Activated CD4-positive, CD25-positive, alpha-beta regulatory T cell treated with anti-CD3 and anti-CD28 coated beads, Interleukin-2, amount 50 U/mL, for 72 hours (primary cell): ENCODE measurements around the gene PRMT1.
"Not testable (repeated sequence)": the region's sequence is repeated elsewhere in the genome, so short reads cannot be mapped to it uniquely, and the experiment has no call there.

Experiments
- DNase-seq: peaks from one replicate; pipeline ENCODE4 v3.0.0; 2021

PRMT1 gene

DNA sequence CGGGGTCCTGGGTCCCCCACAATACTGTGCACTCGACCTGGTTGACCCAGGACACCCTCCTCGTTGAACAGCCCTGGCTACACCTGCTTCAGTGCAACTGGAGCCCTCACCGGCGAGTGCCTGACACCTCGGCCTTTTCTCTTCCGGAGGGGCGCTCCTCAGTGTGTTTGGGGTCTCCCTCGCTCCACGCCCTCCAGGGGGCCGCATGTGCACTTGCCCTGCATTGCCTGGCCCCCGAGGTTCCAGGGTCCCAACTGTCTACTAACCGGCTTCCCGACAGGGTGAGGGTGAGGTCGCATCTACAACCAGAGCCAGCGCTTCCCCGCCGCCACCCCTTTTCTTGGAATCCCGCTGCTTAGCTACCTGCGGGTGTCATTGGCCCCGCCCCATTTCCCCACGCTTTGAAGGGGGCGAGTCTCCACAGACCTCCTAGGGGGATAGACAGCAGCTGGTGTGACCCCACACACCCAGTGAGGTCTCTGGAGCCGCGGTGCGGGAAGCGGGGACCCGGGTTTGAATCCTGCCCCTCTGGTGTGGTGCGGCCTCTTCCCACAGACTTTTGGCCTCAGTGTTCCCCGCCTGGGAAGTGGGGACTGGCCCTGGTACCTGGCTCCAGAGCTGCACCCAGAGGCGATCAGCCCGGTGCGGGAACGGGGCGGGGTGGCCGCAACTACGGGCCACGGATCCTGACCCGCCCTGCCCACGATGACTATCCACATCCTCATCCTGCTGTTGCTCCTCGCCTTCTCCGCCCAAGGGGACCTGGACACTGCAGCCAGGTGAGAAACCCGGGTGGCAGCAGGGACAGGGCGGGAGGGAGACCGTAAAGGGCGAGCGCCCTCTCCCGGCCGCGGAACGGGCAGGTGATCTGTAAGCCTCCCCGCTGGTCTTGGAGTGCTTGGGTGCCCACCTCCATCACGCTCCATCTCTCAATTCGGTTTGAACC, 12.3 kb downstream of the PRMT1 start, which contains the start of gene ADM5:
Gene ADM5, plus strand, starts transcription at position 462 of the 946 bp plus-strand sequence. Its CDS starts 244 bp downstream, at position 706.
- no peak for DNase-seq

GRCh38 chr19:49690079-49690655, 13.1 kb downstream of the PRMT1 start:
- DNase-seq = no peak

DNA sequence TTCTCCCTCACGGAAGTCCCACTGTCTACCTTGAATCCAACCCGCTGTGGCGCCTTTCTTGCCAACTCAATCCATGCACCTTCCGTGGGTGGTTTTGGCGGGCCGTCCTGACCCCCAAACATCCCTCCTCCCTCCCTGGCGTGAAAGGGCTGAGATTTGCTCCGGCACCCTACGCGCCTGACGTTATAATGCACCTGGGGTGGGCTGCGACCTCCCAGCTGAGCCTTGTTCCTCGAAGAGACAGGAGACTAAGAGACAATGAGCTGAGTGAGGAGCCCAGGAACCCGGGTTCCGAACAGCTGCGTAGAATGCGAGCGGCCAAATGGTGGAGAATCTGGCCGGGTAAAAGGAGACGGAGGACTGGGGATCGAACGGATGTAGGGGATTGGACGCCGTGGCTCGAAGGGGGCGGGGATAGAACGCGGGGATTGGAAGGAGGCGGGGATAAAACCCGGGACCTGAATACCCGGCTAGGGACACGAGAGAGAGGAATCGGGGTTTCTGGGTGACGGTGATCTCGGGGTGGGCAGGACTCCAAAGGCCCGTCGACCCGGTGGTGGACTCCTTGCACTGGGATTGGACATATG, 13.7 kb downstream of the PRMT1 start, which contains the start of gene CPT1C:
Gene CPT1C, plus strand, starts transcription at position 461 of the 587 bp plus-strand sequence. CDS start 1,137 bp downstream, outside the sequence.
- DNase-seq = no peak

DNA sequence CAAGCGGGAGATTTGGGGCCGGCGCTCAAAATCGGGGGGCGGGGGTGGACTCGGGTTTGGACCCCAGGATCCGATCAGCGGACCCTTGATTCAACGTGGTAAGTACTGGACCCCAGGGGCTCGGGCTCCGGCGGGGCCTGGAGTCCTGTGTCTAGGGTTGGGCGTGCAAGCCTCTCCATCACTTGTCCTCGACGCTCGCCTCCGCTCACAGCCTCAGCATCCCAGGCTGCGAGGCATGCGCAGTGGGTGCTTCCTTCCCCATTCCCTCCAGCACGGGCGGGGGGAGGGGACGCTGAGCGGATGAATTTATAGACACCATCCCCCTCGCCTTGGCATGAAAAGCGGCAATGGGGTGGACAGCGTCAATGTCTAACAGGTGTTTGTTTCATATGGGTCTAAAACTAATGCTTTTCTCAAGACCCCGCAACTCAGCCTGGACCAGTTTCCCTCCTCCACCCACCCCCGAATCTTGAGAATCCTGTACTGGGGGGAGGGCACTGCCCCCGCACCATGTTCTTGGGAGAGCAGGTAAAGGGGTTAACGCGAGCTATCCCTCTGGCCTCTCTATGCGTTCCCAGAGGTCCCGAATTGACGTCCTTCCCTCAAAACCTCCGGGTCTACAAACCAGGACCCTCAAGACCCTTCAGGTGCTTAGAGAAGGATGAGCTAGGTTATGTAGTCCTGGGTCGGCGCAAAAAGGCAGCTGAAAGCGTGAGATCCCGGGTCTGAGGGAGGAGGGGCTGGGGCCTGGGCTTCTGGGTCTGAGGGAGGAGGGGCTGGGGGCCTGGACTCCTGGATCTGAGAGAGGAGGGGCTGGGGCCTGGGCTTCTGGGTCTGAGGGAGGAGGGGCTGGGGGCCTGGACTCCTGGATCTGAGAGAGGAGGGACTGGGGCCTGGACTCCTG, 14.4 kb downstream of the PRMT1 start:
- DNase-seq = no peak

GRCh38 chr19:49692147-49692506, 15.1 kb downstream of the PRMT1 start:
- no peak for DNase-seq

DNA sequence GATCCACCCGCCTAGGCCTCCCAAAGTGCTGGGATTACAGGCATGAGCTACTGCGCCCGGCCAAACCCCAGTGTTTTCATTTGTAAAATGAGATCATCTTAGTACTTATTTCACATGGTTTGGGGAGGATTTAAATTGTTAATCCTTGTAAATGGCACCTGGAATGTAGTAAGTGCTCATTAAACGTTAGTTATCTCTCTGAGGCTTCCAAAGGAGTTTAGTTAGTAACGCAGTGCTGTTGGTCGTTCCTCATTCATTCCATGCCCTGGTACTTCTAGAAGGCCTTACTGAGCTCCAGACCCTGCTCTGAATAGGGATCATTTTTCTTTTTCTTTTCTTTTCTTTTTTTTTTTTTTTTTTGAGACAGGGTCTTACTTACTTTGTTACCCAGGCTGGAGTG, 19.0 kb downstream of the PRMT1 start:
- DNase-seq = no peak

GRCh38 chr19:49696865-49697264, 19.8 kb downstream of the PRMT1 start:
- DNase-seq = no peak

- DNase-seq = no peak
These were observed 22.3 kb downstream of the PRMT1 start for GRCh38 chr19:49699364-49699763.

GRCh38 chr19:49700563-49700962, 23.5 kb downstream of the PRMT1 start:
- DNase-seq = no peak

- DNase-seq = no peak
These were observed 24.3 kb downstream of the PRMT1 start for GRCh38 chr19:49701271-49701786.

DNA sequence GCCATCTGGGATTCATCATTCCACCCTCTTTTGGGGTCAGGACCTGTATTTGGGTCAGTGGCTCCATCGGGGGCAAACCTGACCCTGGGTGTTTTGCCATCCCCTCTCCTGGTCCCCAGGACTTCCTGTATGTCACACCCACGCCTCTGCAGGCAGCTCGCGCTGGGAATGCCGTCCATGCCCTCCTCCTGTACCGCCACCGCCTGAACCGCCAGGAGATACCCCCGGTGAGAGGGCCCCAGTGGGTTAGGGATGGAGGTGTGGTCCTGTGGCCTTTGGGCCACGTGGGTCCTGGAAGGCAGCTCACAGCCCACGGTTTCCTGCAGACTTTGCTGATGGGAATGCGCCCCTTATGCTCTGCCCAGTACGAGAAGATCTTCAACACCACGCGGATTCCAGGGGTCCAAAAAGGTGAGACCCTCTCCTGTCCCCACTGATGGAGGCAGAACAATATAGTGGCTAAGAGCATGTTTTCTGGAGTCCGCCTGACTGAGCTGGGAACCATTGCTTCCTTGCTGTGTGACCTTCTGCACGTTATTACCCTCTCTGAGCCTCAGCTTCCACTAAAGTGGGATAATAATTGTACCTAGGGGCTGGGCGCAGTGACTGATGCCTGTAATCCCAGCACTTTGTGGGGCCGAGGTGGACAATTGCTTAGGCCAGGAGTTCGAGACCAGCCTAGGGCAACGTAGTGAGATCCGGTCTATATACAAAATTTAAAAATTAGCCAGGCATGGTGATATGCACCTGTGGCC, 28.0 kb downstream of the PRMT1 start:
- DNase-seq = no peak

DNA sequence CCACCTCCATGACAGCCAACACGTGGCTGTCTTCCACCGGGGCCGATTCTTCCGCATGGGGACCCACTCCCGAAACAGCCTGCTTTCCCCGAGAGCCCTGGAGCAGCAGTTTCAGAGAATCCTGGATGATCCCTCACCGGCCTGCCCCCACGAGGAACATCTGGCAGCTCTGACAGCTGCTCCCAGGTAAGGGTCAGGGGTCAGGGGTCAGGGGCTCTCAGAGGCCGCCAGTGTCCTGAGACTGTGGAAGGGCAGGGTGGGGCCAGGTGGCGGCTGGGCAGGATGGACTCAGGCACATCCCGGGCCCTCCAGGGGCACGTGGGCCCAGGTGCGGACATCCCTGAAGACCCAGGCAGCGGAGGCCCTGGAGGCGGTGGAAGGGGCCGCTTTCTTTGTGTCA, 28.8 kb downstream of the PRMT1 start:
- no peak for DNase-seq

DNA sequence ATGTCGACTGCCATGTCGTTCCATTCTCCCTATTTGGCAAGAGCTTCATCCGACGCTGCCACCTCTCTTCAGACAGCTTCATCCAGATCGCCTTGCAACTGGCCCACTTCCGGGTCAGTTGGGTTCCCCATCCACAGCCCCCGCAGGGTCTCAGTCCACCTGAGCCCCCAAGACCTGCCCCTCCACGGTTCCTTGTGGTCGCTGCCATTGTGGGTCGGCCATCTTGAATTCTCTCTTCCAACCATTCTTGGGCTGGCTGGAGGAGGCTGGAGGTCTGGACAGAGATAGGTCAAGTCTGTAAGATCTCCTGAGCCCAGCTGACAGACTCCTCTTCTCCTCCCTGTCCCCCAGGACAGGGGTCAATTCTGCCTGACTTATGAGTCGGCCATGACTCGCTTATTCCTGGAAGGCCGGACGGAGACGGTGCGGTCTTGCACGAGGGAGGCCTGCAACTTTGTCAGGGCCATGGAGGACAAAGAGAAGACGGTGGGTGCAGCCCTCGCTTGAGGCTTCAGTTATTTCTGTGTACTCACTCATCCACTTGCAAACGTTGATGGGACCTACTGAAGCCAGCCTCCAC, 33.4 kb downstream of the PRMT1 start:
- no peak for DNase-seq

- no peak for DNase-seq
These were observed 35.4 kb downstream of the PRMT1 start for GRCh38 chr19:49712397-49712859.

GRCh38 chr19:49713236-49713845, 36.3 kb downstream of the PRMT1 start:
- DNase-seq = no peak

GRCh38 chr19:49716154-49716553, 39.1 kb downstream of the PRMT1 start:
- DNase-seq = no peak

GRCh38 chr19:49718511-49718910, 41.4 kb downstream of the PRMT1 start:
- DNase-seq = no peak

GRCh38 chr19:49718991-49719390, 41.9 kb downstream of the PRMT1 start:
- no peak for DNase-seq

GRCh38 chr19:49719420-49719819, 42.3 kb downstream of the PRMT1 start:
- DNase-seq = not testable (repeated sequence)

- DNase-seq = no peak
These were observed 50.4 kb downstream of the PRMT1 start for GRCh38 chr19:49727217-49728030.
